OCI-LY7 (cell line): Measurements from ENCODE around the gene ZBTB32. TPM values are rescaled to one million over a fixed set of nuclear protein-coding genes. Genes with fewer than 3 reads are reported as not detected.

Experiments
- BruUV-seq: library from RNA; stranded (reverse); fragments of 400-500 nt; replicated peaks from 2 replicates; lab custom pipeline; 2021; lab: Mats Ljungman, UMichigan
- CTCF ChIA-PET: fragments of 300-600 bp; sonication (Branson Sonifier 250); formaldehyde crosslinking; loops from one replicate; lab custom pipeline; 2022; ENCODE audit warnings: antibody characterized with exemption; ENCODE audit not compliant: unreplicated experiment; lab: Charles Lee
- POLR2A ChIA-PET: fragments of 300-600 bp; sonication (Branson Sonifier 250); formaldehyde crosslinking; loops from one replicate; lab custom pipeline; 2022; ENCODE audit warnings: antibody characterized with exemption; lab: Charles Lee
- DNase-seq: peaks from one replicate; pipeline ENCODE4 v3.0.0-alpha.2; 2015; ENCODE audit warnings: low spot score
- H2AFZ ChIP-seq: fragments of 200-600 bp; sonication (generic), shearing (Covaris generic); 2 replicates; pipeline ENCODE4 v1.6.1; 2014; ENCODE audit warnings: mild to moderate bottlenecking, antibody characterized with exemption, low read length, moderate library complexity
- H3K27ac ChIP-seq: fragments of 200-600 bp; sonication (generic); 2 replicates; pipeline ENCODE4 v1.5.1; 2014; ENCODE audit warnings: mixed run types, low read depth, mild to moderate bottlenecking, moderate library complexity, low read length, inconsistent platforms; ENCODE audit not compliant: poor library complexity, severe bottlenecking
- H3K36me3 ChIP-seq: fragments of 200-600 bp; sonication (generic); 2 replicates; pipeline ENCODE4 v1.6.1; 2014; ENCODE audit warnings: mild to moderate bottlenecking, antibody characterized with exemption, low read length, moderate library complexity, mixed read lengths; ENCODE audit not compliant: insufficient read depth
- H3K4me1 ChIP-seq: fragments of 200-600 bp; sonication (generic); 2 replicates; pipeline ENCODE4 v1.5.1; 2014; ENCODE audit warnings: mild to moderate bottlenecking, low read length; ENCODE audit not compliant: insufficient read depth, poor library complexity, severe bottlenecking
- H3K4me2 ChIP-seq: fragments of 200-600 bp; sonication (generic); 2 replicates; pipeline ENCODE4 v1.6.1; 2014; ENCODE audit warnings: mild to moderate bottlenecking, low read length
- H3K4me3 ChIP-seq: fragments of 200-600 bp; sonication (generic); 2 replicates; pipeline ENCODE4 v1.5.1; 2014; ENCODE audit warnings: mild to moderate bottlenecking, low read depth, low read length; ENCODE audit not compliant: poor library complexity, severe bottlenecking
- H3K79me2 ChIP-seq: fragments of 200-600 bp; sonication (generic); 2 replicates; pipeline ENCODE4 v1.6.1; 2016; ENCODE audit warnings: low read depth, mild to moderate bottlenecking, low read length, moderate library complexity, mixed read lengths; ENCODE audit not compliant: insufficient read depth
- H3K9me2 ChIP-seq: fragments of 200-600 bp; sonication (generic); 2 replicates; pipeline ENCODE4 v1.6.1; 2016; ENCODE audit warnings: mild to moderate bottlenecking, low read length, mixed read lengths; ENCODE audit not compliant: insufficient read depth
- H3K9me3 ChIP-seq: fragments of 200-600 bp; sonication (generic); 2 replicates; pipeline ENCODE4 v1.6.1; 2014; ENCODE audit warnings: mild to moderate bottlenecking, mixed run types, low read length, mixed read lengths
- H4K20me1 ChIP-seq: fragments of 200-600 bp; sonication (generic); 2 replicates; pipeline ENCODE4 v1.6.1; 2014; ENCODE audit warnings: mild to moderate bottlenecking, antibody characterized with exemption, low read length, moderate library complexity, mixed read lengths; ENCODE audit not compliant: insufficient read depth
- CTCF ChIP-seq: fragments of 200-600 bp; sonication (generic); conservative IDR thresholded peaks from 2 replicates; pipeline ENCODE4 v1.5.1; 2014; ENCODE audit warnings: mild to moderate bottlenecking, antibody characterized with exemption, low read length, moderate library complexity, mixed read lengths
- EZH2phosphoT487 ChIP-seq: fragments of 200-600 bp; sonication (generic); IDR thresholded peaks from 2 replicates; pipeline ENCODE4 v1.6.1; 2018; ENCODE audit warnings: low read depth, borderline replicate concordance, mild to moderate bottlenecking, mixed run types, antibody characterized with exemption, low read length, moderate library complexity, mixed read lengths
- intact Hi-C: fragments of 100-400 bp; cut with micrococcal nuclease; formaldehyde crosslinking; loops from one replicate; pipeline ENCODE4 v1.10.0; 2022; ENCODE audit not compliant: unreplicated experiment
- total RNA-seq, 2 experiments: library from RNA; depleted of rRNA in 1 of 2; stranded (reverse); fragments of >200 nt in 1 of 2; shearing (Covaris generic) in 1 of 2; gene quantifications; 2 replicates each; pipeline ENCODE4 v1.2.3, GENCODE V29; 2014 to 2022

Gene ZBTB32
- total RNA-seq, 2 experiments from 2014 or later, result not detected

- Histone ChIP-seq H4K20me1 (no peaks in the 10 kb centered on the region), H3K79me2 (peaks cover 11% of the 10 kb centered on the region; the same call in 1 of the 2 replicates), H3K9me3 (no peaks in the 10 kb centered on the region), H3K9me2 (no peaks in the 10 kb centered on the region), H3K4me2 (peak within 1 kb of the TSS; percentile 84), H3K36me3 (peaks cover 26% of the 10 kb centered on the region), H2AFZ (peak within 1 kb of the TSS; percentile 73), H3K27ac (peak within 1 kb of the TSS; percentile 86), H3K4me1 (peaks cover 57% of the 10 kb centered on the region), H3K4me3 (peak within 1 kb of the TSS; percentile 69)
- intact Hi-C loops, result loop anchor here (5.0 to 10.0 kb wide), 2 partner anchors 160 to 1307 kb away; partner anchors contain the start of genes HCST and NFKBID
- ChIA-PET CTCF (no interaction called here), POLR2A (no interaction called here)
- peak; percentile 75 for DNase-seq
- BruUV-seq, result no TSS peak
- TF ChIP-seq CTCF, result no peak
- no peak for TF ChIP-seq EZH2phosphoT487
Observed at GRCh38 chr19:35742121-35742724, 37.9 kb downstream of the ZBTB32 start, which contains the start of gene IGFLR1. Gene IGFLR1 (minus strand): TSS chr19:35742452. CDS start chr19:35741180, 1,272 bp downstream.

- no peak for TF ChIP-seq EZH2phosphoT487
- TF ChIP-seq CTCF, result no peak
- ChIA-PET POLR2A (interaction anchor here (0.6 to 2.3 kb wide), 9 partner anchors 21 to 1397 kb away, joined by 3 to 9 read pairs (median 4); partner anchors contain the start of gene COX6B1), CTCF (interaction anchor here (0.6 kb wide), 1 partner anchor 53 kb away, joined by 8 read pairs; no protein-coding TSS in a partner anchor)
- Histone ChIP-seq H3K4me3 (peak overlapping the region; percentile 78), H3K4me1 (peaks cover 59% of the 10 kb centered on the region), H4K20me1 (no peaks in the 10 kb centered on the region), H3K27ac (peak overlapping the region; percentile 86), H3K36me3 (peaks cover 10% of the 10 kb centered on the region; the same call in 1 of the 2 replicates), H3K9me3 (no peaks in the 10 kb centered on the region), H3K79me2 (peaks cover 14% of the 10 kb centered on the region; the same call in 1 of the 2 replicates), H3K9me2 (no peaks in the 10 kb centered on the region), H2AFZ (peak overlapping the region; percentile 13; the same call in 1 of the 2 replicates), H3K4me2 (peak overlapping the region; percentile 84)
- DNase-seq, result peak; percentile 41
- intact Hi-C loops, result loop anchor here (1.0 to 10.0 kb wide), 3 partner anchors 27 to 1309 kb away; partner anchors contain the start of genes HCST and NFKBID
- TSS peak; percentile 70 for BruUV-seq
Observed at GRCh38 chr19:35743640-35744429, 39.5 kb downstream of the ZBTB32 start.
